Keratinocyte (primary cell): ENCODE measurements around the gene YPEL1.

ENCODE experiments used
- CTCF ChIP-seq, 3 experiments: IDR thresholded peaks in 1 of 3; conservative IDR thresholded peaks in 1 of 3; optimal IDR thresholded peaks in 1 of 3; 2 replicates in 2 of 3; 3 replicates in 1 of 3; pipeline versions ENCODE3 to v1.5.1; 2011; ENCODE audit warnings: low read length in 3 of 3, mild to moderate bottlenecking in 3 of 3, moderate library complexity in 2 of 3, control low read depth in 1 of 3, inconsistent platforms in 1 of 3; ENCODE audit not compliant: insufficient read depth in 2 of 3; ENCODE audit errors: extremely low read depth in 1 of 3
- EZH2 ChIP-seq: IDR thresholded peaks from one replicate; pipeline ENCODE4 v1.6.1; 2012; ENCODE audit warnings: inconsistent platforms, mild to moderate bottlenecking, low read length, moderate library complexity

- no peak for TF ChIP-seq CTCF (optimal IDR thresholded peaks at IDR 0.05 in 1 of 3, IDR thresholded peaks at IDR 0.05 in 1 of 3, conservative IDR thresholded peaks at IDR 0.05 in 1 of 3; ENCODE audit: extremely low read depth in 1 of 3, insufficient read depth in 2 of 3, low read length in 3 of 3)
- no peak for TF ChIP-seq EZH2
Observed at GRCh38 chr22:21778705-21779363, 43.2 kb upstream of the YPEL1 start.
